ENCODE data around the gene GLIPR1.
"Not testable (repeated sequence)": the region's sequence is repeated elsewhere in the genome, so short reads cannot be mapped to it uniquely, and the experiment has no call there.

GLIPR1 gene

GRCh38 chr12:75480469-75480949 is at the start of gene GLIPR1:
Gene GLIPR1, plus strand, starts transcription at chr12:75480755. Its CDS starts 126 bp downstream, at chr12:75480881.
- DNase-seq = peak; percentile 81 to 86

GRCh38 chr12:75432924-75433323 is 47.6 kb upstream of the GLIPR1 start:
- DNase-seq = no peak

GRCh38 chr12:75437564-75437963 is 43.0 kb upstream of the GLIPR1 start:
- DNase-seq = peak; percentile 37 to 62

- DNase-seq = peak; percentile 7 to 32
Measured at GRCh38 chr12:75438059-75438754, 42.3 kb upstream of the GLIPR1 start.

- no peak for DNase-seq
Measured at GRCh38 chr12:75439048-75439447, 41.5 kb upstream of the GLIPR1 start.

- no peak for DNase-seq
Measured at GRCh38 chr12:75439930-75440329, 40.6 kb upstream of the GLIPR1 start.

- not testable (repeated sequence) for DNase-seq
Measured at GRCh38 chr12:75441687-75442449, 38.7 kb upstream of the GLIPR1 start.

GRCh38 chr12:75442454-75442853 is 38.1 kb upstream of the GLIPR1 start:
- DNase-seq = not testable (repeated sequence)

- DNase-seq = no peak
Measured at GRCh38 chr12:75443709-75444108, 36.8 kb upstream of the GLIPR1 start.

- no peak for DNase-seq
Measured at GRCh38 chr12:75444429-75445136, 36.0 kb upstream of the GLIPR1 start.

GRCh38 chr12:75445137-75445507 is 35.4 kb upstream of the GLIPR1 start:
- not testable (repeated sequence) for DNase-seq

GRCh38 chr12:75446857-75447256 is 33.7 kb upstream of the GLIPR1 start:
- DNase-seq = no peak

- no peak for DNase-seq
Measured at GRCh38 chr12:75447691-75448393, 32.7 kb upstream of the GLIPR1 start.

- DNase-seq = no peak
Measured at GRCh38 chr12:75452675-75453330, 27.8 kb upstream of the GLIPR1 start.

GRCh38 chr12:75455839-75456238 is 24.7 kb upstream of the GLIPR1 start:
- no peak for DNase-seq

- peak in 1 of 2 donors; percentile 32 for DNase-seq
Measured at GRCh38 chr12:75457191-75457590, 23.4 kb upstream of the GLIPR1 start.

- not testable (repeated sequence) for DNase-seq
Measured at GRCh38 chr12:75457866-75458265, 22.7 kb upstream of the GLIPR1 start.

- DNase-seq = no peak
Measured at GRCh38 chr12:75459755-75460154, 20.8 kb upstream of the GLIPR1 start.

GRCh38 chr12:75460204-75460603 is 20.4 kb upstream of the GLIPR1 start:
- no peak for DNase-seq

GRCh38 chr12:75471902-75472890 is 8.4 kb upstream of the GLIPR1 start:
- peak in 1 of 2 donors; percentile 16 for DNase-seq

GRCh38 chr12:75474116-75474515 is 6.4 kb upstream of the GLIPR1 start:
- DNase-seq = no peak

All from CD4-positive, alpha-beta T cell treated with Interleukin-1 beta for 1 hour (primary cell).